Adipocyte (in vitro differentiated cells): ENCODE data around the gene TNS3.

ENCODE experiments used
- DNase-seq: peaks from one replicate; pipeline ENCODE4 v3.0.0-alpha.2; 2015; ENCODE audit warnings: low read depth
- H3K27me3 ChIP-seq: replicated peaks from 2 replicates; pipeline ENCODE4 v1.7.0; 2013; ENCODE audit warnings: mild to moderate bottlenecking, low read length, moderate library complexity; ENCODE audit not compliant: control insufficient read depth, insufficient read depth
- H3K36me3 ChIP-seq: 2 replicates; pipeline ENCODE4 v1.7.0; 2013; ENCODE audit warnings: low read length, mild to moderate bottlenecking, moderate library complexity; ENCODE audit not compliant: control insufficient read depth, insufficient read depth, severe bottlenecking
- H3K4me1 ChIP-seq: 2 replicates; pipeline ENCODE4 v1.7.0; 2013; ENCODE audit warnings: mild to moderate bottlenecking, low read length, moderate library complexity; ENCODE audit not compliant: control insufficient read depth, insufficient read depth
- H3K4me3 ChIP-seq: 2 replicates; pipeline ENCODE4 v1.7.0; 2013; ENCODE audit warnings: mild to moderate bottlenecking, low read length, moderate library complexity
- H3K9ac ChIP-seq: 2 replicates; pipeline ENCODE4 v1.7.0; 2013; ENCODE audit warnings: mild to moderate bottlenecking, low read length, moderate library complexity
- H3K9me3 ChIP-seq: 2 replicates; pipeline ENCODE4 v1.7.0; 2013; ENCODE audit warnings: mild to moderate bottlenecking, low read length, moderate library complexity; ENCODE audit not compliant: control insufficient read depth

TNS3 gene

GRCh38 chr7:47553309-47553708 is 28.6 kb downstream of the TNS3 start:
- no peak for DNase-seq
- no peak overlapping the region for H3K4me3 ChIP-seq
- no peak overlapping the region for H3K9ac ChIP-seq
- no peaks in the 10 kb centered on the region for H3K27me3 ChIP-seq
- H3K9me3 ChIP-seq = no peaks in the 10 kb centered on the region
- H3K36me3 ChIP-seq = no peaks in the 10 kb centered on the region
- peaks cover 55% of the 10 kb centered on the region for H3K4me1 ChIP-seq

GRCh38 chr7:47552621-47553020 is 29.3 kb downstream of the TNS3 start:
- Histone ChIP-seq H3K4me1 (peaks cover 48% of the 10 kb centered on the region), H3K9ac (peak overlapping the region; percentile 48), H3K9me3 (no peaks in the 10 kb centered on the region), H3K4me3 (peak overlapping the region; percentile 39), H3K36me3 (no peaks in the 10 kb centered on the region), H3K27me3 (no peaks in the 10 kb centered on the region)
- DNase-seq = no peak

- H3K4me1 ChIP-seq = peaks cover 41% of the 10 kb centered on the region
- H3K9ac ChIP-seq = peak overlapping the region; percentile 48
- DNase-seq = no peak
- H3K27me3 ChIP-seq = no peaks in the 10 kb centered on the region
- H3K36me3 ChIP-seq = no peaks in the 10 kb centered on the region
- peak overlapping the region; percentile 39 for H3K4me3 ChIP-seq
- no peaks in the 10 kb centered on the region for H3K9me3 ChIP-seq
These were observed 30.1 kb downstream of the TNS3 start for GRCh38 chr7:47551668-47552440.

GRCh38 chr7:47550788-47551470 is 31.0 kb downstream of the TNS3 start:
- peaks cover 2% of the 10 kb centered on the region for H3K27me3 ChIP-seq
- peaks cover 34% of the 10 kb centered on the region for H3K4me1 ChIP-seq
- no peak overlapping the region for H3K4me3 ChIP-seq
- no peak overlapping the region for H3K9ac ChIP-seq
- H3K36me3 ChIP-seq = no peaks in the 10 kb centered on the region
- no peak for DNase-seq
- H3K9me3 ChIP-seq = no peaks in the 10 kb centered on the region

- H3K4me1 ChIP-seq = peaks cover 34% of the 10 kb centered on the region
- H3K9ac ChIP-seq = no peak overlapping the region
- no peaks in the 10 kb centered on the region for H3K36me3 ChIP-seq
- H3K27me3 ChIP-seq = peaks cover 9% of the 10 kb centered on the region
- H3K4me3 ChIP-seq = no peak overlapping the region
- no peak for DNase-seq
- no peaks in the 10 kb centered on the region for H3K9me3 ChIP-seq
These were observed 32.0 kb downstream of the TNS3 start for GRCh38 chr7:47549916-47550315.

GRCh38 chr7:47549397-47549796 is 32.5 kb downstream of the TNS3 start:
- DNase-seq = no peak
- Histone ChIP-seq H3K9ac (no peak overlapping the region), H3K4me3 (no peak overlapping the region), H3K9me3 (no peaks in the 10 kb centered on the region), H3K4me1 (peaks cover 33% of the 10 kb centered on the region), H3K36me3 (no peaks in the 10 kb centered on the region), H3K27me3 (peaks cover 9% of the 10 kb centered on the region)

GRCh38 chr7:47548546-47548945 is 33.4 kb downstream of the TNS3 start:
- peaks cover 31% of the 10 kb centered on the region for H3K4me1 ChIP-seq
- peaks cover 10% of the 10 kb centered on the region for H3K27me3 ChIP-seq
- DNase-seq = no peak
- H3K36me3 ChIP-seq = no peaks in the 10 kb centered on the region
- H3K9me3 ChIP-seq = no peaks in the 10 kb centered on the region
- no peak overlapping the region for H3K4me3 ChIP-seq
- H3K9ac ChIP-seq = no peak overlapping the region

- no peak for DNase-seq
- Histone ChIP-seq H3K36me3 (no peaks in the 10 kb centered on the region), H3K4me3 (no peak overlapping the region)
These were observed 35.0 kb downstream of the TNS3 start for GRCh38 chr7:47546733-47547494.

GRCh38 chr7:47546171-47546570 is 35.7 kb downstream of the TNS3 start:
- no peak overlapping the region for H3K4me3 ChIP-seq
- H3K9me3 ChIP-seq = no peaks in the 10 kb centered on the region
- peaks cover 17% of the 10 kb centered on the region for H3K27me3 ChIP-seq
- no peak overlapping the region for H3K9ac ChIP-seq
- no peaks in the 10 kb centered on the region for H3K36me3 ChIP-seq
- no peak for DNase-seq
- peaks cover 8% of the 10 kb centered on the region for H3K4me1 ChIP-seq

More at GRCh38 chr7:47546733-47547494, 35.0 kb downstream of the TNS3 start:
- Histone ChIP-seq H3K9ac (no peak overlapping the region), H3K4me1 (peaks cover 16% of the 10 kb centered on the region), H3K9me3 (no peaks in the 10 kb centered on the region), H3K27me3 (peaks cover 17% of the 10 kb centered on the region)

- H3K9ac ChIP-seq = no peak overlapping the region
- H3K27me3 ChIP-seq = peaks cover 25% of the 10 kb centered on the region
- no peaks in the 10 kb centered on the region for H3K36me3 ChIP-seq
- H3K4me3 ChIP-seq = no peak overlapping the region
- no peaks in the 10 kb centered on the region for H3K4me1 ChIP-seq
- no peaks in the 10 kb centered on the region for H3K9me3 ChIP-seq
- DNase-seq = no peak
These were observed 37.5 kb downstream of the TNS3 start for GRCh38 chr7:47544416-47544815.

- Histone ChIP-seq H3K4me1 (no peaks in the 10 kb centered on the region), H3K27me3 (peaks cover 29% of the 10 kb centered on the region), H3K9me3 (no peaks in the 10 kb centered on the region), H3K9ac (no peak overlapping the region), H3K36me3 (no peaks in the 10 kb centered on the region), H3K4me3 (no peak overlapping the region)
- DNase-seq = no peak
These were observed 38.2 kb downstream of the TNS3 start for GRCh38 chr7:47543714-47544113.
